ENCODE measurements around the gene TEAD1. TPM values are rescaled to one million over a fixed set of nuclear protein-coding genes. Genes with fewer than 3 reads are reported as not detected.

The TEAD1 gene
- total RNA-seq, 4 donors from 2014 or later: 38.8 to 110 (median 75.3) TPM

DNA sequence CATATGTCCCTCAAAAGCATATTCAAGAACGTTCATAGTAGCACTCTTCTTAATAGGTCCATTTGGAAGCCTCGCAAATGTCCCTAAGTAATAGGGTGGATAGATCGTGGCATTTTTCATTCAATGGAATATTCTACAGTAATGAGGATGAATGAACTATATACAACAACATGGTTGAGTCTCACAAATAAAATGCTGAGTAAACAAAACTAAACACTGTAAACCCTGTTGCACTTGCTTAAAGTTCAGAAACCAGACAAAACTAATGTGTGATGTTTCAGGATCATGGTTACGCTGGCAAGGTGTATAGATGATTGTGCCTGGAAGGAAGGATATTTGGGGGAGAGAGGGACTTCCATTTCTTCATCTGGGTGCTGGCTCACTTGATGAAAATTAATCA is 244.4 kb downstream of the TEAD1 start:
- intact Hi-C loops (cut with DNase I; ENCODE audit: low total_unique reads): no loop called here
- Histone ChIP-seq H3K27me3 (no peaks in the 10 kb centered on the region), H3K4me1 (no peaks in the 10 kb centered on the region), H3K4me3 (no peak overlapping the region), H3K27ac (no peak overlapping the region), H3K36me3 (no peaks in the 10 kb centered on the region), H3K9me3 (no peaks in the 10 kb centered on the region)
- no peak for DNase-seq
- TF ChIP-seq POLR2A (IDR thresholded peaks at IDR 0.05): no peak
- TF ChIP-seq, protein P1, sequence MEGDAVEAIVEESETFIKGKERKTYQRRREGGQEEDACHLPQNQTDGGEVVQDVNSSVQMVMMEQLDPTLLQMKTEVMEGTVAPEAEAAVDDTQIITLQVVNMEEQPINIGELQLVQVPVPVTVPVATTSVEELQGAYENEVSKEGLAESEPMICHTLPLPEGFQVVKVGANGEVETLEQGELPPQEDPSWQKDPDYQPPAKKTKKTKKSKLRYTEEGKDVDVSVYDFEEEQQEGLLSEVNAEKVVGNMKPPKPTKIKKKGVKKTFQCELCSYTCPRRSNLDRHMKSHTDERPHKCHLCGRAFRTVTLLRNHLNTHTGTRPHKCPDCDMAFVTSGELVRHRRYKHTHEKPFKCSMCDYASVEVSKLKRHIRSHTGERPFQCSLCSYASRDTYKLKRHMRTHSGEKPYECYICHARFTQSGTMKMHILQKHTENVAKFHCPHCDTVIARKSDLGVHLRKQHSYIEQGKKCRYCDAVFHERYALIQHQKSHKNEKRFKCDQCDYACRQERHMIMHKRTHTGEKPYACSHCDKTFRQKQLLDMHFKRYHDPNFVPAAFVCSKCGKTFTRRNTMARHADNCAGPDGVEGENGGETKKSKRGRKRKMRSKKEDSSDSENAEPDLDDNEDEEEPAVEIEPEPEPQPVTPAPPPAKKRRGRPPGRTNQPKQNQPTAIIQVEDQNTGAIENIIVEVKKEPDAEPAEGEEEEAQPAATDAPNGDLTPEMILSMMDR (IDR thresholded peaks at IDR 0.05): no peak

- no peaks in the 10 kb centered on the region for H3K36me3 ChIP-seq
- DNase-seq: no peak
- H3K4me3 ChIP-seq: no peak overlapping the region
- H3K9me3 ChIP-seq: no peaks in the 10 kb centered on the region
- no peaks in the 10 kb centered on the region for H3K4me1 ChIP-seq
- intact Hi-C loops (cut with DNase I; ENCODE audit: low total_unique reads): no loop called here
- no peak overlapping the region for H3K27ac ChIP-seq
- no peaks in the 10 kb centered on the region for H3K27me3 ChIP-seq
- TF ChIP-seq, protein P1 (IDR thresholded peaks at IDR 0.05): no peak
- TF ChIP-seq POLR2A (IDR thresholded peaks at IDR 0.05): no peak
These were observed 248.2 kb downstream of the TEAD1 start for GRCh38 chr11:12922418-12922817.

GRCh38 chr11:12922980-12923507 is 248.8 kb downstream of the TEAD1 start:
- Histone ChIP-seq H3K27ac (no peak overlapping the region), H3K36me3 (no peaks in the 10 kb centered on the region), H3K4me1 (no peaks in the 10 kb centered on the region), H3K4me3 (no peak overlapping the region), H3K9me3 (no peaks in the 10 kb centered on the region), H3K27me3 (no peaks in the 10 kb centered on the region)
- no peak for DNase-seq
- intact Hi-C loops (cut with DNase I; ENCODE audit: low total_unique reads): no loop called here
- TF ChIP-seq POLR2A (IDR thresholded peaks at IDR 0.05): no peak
- TF ChIP-seq, protein P1 (IDR thresholded peaks at IDR 0.05): no peak

DNA sequence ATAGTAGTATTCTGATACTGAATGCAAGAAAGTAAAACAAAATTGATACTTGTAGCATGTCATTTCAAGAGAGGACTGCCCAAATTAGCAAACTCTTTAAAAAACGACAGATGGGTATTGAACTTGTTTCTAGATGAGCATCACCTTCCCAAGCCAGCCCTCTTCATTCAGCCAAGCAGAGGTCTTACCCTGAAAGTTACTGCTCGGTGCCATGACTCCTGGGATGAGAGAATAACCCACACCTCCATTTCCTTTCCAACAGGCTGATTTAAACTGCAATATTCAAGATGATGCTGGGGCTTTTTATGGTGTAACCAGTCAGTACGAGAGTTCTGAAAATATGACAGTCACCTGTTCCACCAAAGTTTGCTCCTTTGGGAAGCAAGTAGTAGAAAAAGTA is 250.4 kb downstream of the TEAD1 start:
- H3K4me1 ChIP-seq: no peaks in the 10 kb centered on the region
- no peaks in the 10 kb centered on the region for H3K36me3 ChIP-seq
- H3K27ac ChIP-seq: no peak overlapping the region
- intact Hi-C loops (cut with DNase I; ENCODE audit: low total_unique reads): no loop called here
- TF ChIP-seq POLR2A (IDR thresholded peaks at IDR 0.05): no peak
- TF ChIP-seq, protein P1 (IDR thresholded peaks at IDR 0.05): no peak
- H3K27me3 ChIP-seq: no peaks in the 10 kb centered on the region
- no peak overlapping the region for H3K4me3 ChIP-seq
- DNase-seq: no peak
- no peaks in the 10 kb centered on the region for H3K9me3 ChIP-seq

DNA sequence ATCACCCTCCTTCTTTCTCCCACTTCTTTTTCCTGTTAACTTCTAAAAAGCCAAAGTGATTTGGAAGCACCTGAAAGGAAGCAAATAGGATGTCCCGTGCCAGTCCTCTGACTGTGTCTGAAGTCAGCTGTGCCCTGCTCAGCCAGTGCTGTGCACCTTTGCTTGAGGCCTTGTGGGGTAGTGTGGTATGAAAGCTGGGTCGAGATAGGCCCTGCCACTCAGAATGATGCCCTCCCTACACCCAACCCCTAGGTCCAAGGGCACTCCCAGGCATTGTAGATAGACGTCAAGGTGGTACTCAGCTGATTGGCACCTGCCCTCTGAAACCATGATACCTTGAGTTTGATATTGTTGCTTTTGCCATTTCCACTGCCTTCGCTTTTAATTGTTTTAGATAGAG is 251.3 kb downstream of the TEAD1 start:
- H3K27ac ChIP-seq: no peak overlapping the region
- no peak overlapping the region for H3K4me3 ChIP-seq
- TF ChIP-seq POLR2A (IDR thresholded peaks at IDR 0.05): no peak
- TF ChIP-seq, protein P1 (IDR thresholded peaks at IDR 0.05): no peak
- H3K9me3 ChIP-seq: no peaks in the 10 kb centered on the region
- no peaks in the 10 kb centered on the region for H3K27me3 ChIP-seq
- DNase-seq: no peak
- intact Hi-C loops (cut with DNase I; ENCODE audit: low total_unique reads): no loop called here
- H3K36me3 ChIP-seq: no peaks in the 10 kb centered on the region
- no peaks in the 10 kb centered on the region for H3K4me1 ChIP-seq
